Testis (tissue), 2 donors: ENCODE results near the gene CLPSL2.

Experiments used
- CTCF ChIP-seq, 3 experiments: fragments of 450-650 bp in 2 of 3; fragments of 200-600 bp in 1 of 3; sonication (generic) in 1 of 3; IDR thresholded peaks; one replicate each; pipeline ENCODE4 v1.5.1; 2016 to 2019; ENCODE audit warnings: antibody characterized with exemption in 3 of 3, mild to moderate bottlenecking in 2 of 3, moderate library complexity in 1 of 3
- POLR2A ChIP-seq: fragments of 450-650 bp; IDR thresholded peaks from one replicate; pipeline ENCODE4 v1.6.1; 2017; ENCODE audit warnings: antibody characterized with exemption, mild to moderate bottlenecking, moderate library complexity

GRCh38 chr6:35769211-35769610, 7.2 kb upstream of the CLPSL2 start:
- TF ChIP-seq CTCF (IDR thresholded peaks at IDR 0.05) (no peak), POLR2A (no peak)
